ENCODE measurements around the gene CCP110.

Gene CCP110

DNA sequence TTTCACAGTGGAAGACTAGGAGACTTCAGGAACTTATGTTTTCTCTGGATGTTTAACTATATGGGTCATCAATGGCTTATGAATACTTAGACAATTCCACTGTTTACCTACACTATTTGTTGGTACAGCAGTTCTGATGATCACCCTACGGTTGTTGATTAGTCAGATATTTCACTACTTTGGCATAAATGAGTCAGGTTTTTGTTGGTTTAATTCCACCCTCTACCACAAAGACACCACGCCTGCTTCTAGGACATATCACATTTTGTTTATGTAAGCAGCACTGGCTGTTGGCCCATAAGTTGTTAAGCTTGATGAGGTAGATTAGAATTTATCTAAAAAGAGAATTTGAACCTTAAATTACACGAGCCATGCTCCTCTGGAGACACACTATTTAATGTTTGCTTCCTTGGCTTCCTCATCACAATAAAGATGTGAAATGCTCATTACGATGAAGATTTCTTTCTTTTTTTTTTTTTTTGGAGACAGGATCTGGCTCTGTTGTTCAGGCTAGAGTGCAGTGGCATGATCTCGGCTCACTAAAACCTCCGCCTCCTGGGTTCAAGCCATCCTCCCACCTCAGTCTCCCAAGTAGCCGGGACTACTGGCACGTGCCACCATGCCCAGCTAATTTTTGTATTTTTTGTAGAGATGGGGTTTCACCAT, 6.2 kb upstream of the CCP110 start:
- DNase-seq (ENCODE audit: low read depth, low spot score): peak; percentile 32
- in situ Hi-C loops (cut with HindIII; ENCODE audit: low sequenced_read_pairs): no loop called here
- H3K4me3 ChIP-seq (ENCODE audit: low read depth, low read length): no peak overlapping the region
- TF ChIP-seq, protein P1, sequence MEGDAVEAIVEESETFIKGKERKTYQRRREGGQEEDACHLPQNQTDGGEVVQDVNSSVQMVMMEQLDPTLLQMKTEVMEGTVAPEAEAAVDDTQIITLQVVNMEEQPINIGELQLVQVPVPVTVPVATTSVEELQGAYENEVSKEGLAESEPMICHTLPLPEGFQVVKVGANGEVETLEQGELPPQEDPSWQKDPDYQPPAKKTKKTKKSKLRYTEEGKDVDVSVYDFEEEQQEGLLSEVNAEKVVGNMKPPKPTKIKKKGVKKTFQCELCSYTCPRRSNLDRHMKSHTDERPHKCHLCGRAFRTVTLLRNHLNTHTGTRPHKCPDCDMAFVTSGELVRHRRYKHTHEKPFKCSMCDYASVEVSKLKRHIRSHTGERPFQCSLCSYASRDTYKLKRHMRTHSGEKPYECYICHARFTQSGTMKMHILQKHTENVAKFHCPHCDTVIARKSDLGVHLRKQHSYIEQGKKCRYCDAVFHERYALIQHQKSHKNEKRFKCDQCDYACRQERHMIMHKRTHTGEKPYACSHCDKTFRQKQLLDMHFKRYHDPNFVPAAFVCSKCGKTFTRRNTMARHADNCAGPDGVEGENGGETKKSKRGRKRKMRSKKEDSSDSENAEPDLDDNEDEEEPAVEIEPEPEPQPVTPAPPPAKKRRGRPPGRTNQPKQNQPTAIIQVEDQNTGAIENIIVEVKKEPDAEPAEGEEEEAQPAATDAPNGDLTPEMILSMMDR (IDR thresholded peaks at IDR 0.05; ENCODE audit: low read depth, low read length): no peak

DNA sequence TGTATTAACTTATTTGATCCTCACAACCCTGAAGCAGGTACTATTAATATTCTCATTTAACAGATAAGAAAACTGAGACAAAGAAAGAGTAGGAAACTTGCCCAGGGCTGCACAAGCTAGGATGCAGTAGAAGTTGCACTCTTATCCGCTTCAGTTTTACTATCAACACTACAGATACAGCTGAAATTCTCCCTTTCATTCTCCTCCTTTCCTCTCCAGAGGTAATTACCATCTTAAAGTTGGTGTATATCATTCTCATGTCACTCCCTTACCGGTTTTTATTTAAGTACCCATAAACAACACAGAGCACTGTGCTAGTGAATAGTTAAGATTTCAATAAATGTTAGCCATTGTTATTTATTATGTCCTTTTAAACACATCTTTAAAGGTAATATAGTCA, 5.4 kb upstream of the CCP110 start:
- no peak for DNase-seq (ENCODE audit: low read depth, low spot score)
- TF ChIP-seq, protein P1 (IDR thresholded peaks at IDR 0.05; ENCODE audit: low read depth, low read length): no peak
- no peak overlapping the region for H3K4me3 ChIP-seq (ENCODE audit: low read depth, low read length)
- in situ Hi-C loops (cut with HindIII; ENCODE audit: low sequenced_read_pairs): no loop called here

DNA sequence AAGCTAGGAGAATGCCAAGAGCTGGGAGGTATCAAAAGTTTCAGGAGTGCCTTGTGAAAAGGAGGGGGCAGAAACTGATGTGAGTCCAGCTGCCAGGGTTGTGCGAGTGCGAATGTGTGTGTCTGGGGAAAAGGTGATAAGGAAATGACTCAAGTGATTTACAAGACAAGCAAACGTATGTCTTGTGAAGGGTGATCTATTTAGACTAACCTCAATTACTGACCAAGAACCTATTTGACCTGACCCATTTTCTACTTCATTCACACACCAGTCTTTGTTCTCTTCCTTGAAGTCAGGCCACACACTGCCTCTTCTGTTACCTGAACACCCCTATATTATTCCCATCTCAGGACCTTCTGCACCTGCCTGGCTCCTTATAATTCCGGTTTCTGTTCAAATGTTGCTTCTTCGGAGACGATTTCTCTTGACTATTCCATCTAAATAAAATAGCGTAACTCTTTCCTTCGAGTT, 2.8 kb upstream of the CCP110 start:
- TF ChIP-seq, protein P1 (IDR thresholded peaks at IDR 0.05; ENCODE audit: low read depth, low read length): no peak
- peak; percentile 26 for DNase-seq (ENCODE audit: low read depth, low spot score)
- H3K4me3 ChIP-seq (ENCODE audit: low read depth, low read length): peak overlapping the region; percentile 75
- in situ Hi-C loops (cut with HindIII; ENCODE audit: low sequenced_read_pairs): no loop called here

DNA sequence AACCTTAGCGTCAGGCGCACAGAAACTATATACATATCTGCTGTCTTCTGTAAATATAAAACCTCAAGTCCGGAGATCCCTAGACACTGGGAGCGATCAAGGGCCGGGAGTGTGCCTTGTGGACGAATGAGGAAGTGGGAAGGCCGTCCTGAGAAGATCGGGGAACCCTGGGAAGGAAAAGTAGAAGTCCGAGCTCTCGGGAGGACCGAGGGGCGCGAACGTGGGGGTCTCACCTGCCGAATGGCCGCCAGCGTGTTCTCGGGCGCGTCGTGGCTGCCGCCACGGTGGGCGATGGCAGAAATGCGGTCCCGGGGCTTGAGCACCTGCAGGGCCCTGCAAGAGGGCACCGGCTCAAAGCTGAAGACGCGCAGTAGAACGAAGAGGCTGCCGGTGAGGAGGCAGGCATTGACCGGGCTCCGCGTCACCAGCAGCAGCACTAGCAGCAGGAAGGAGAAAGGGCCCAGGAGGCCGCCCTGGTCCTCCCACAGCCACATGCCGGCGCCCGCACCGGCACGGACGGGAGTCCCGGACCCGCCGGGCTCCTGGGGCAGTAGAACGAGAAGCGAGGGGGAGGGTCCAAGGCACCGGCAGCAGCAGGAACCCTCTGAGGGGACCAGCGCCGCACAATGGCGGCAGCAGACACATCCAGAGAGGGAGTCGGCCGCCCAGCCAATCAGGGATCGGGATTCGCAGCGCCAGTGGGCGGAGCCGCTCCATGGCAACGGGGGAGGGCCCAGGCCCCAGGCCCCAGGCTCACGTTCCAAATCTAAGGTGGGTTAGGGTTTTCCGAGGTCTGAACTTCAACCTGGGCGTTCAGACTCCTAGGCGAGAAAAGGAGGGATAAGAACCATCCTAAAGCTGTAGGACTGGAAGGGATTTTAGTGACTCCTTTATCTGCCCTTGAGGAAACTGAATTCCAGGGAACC, 2.0 kb upstream of the CCP110 start, which contains the start of gene GDE1:
Gene GDE1 (minus strand): TSS at position 628 of the 926 bp plus-strand sequence. CDS start 134 bp downstream, at position 494.
- H3K4me3 ChIP-seq (ENCODE audit: low read depth, low read length): peak within 1 kb of the TSS; percentile 75
- TF ChIP-seq, protein P1 (IDR thresholded peaks at IDR 0.05; ENCODE audit: low read depth, low read length): peak; percentile 46
- peak; percentile 88 for DNase-seq (ENCODE audit: low read depth, low spot score)
- in situ Hi-C loops (cut with HindIII; ENCODE audit: low sequenced_read_pairs): no loop called here

DNA sequence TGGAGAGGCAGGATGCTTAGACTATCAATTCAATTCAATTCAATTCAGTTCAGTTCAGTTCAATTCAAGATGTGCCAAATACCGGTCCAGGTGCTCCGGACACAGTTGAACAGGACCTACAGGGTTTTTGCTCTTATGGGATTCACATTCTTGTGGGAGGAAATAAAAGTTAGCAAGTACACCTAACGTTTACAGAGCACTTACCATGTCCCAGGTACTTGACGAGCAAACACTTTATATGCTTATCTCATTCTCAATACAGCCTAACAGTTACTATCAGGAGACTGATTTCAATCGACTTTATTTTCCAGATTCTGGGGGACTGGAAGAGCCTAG, 1.4 kb upstream of the CCP110 start:
- in situ Hi-C loops (cut with HindIII; ENCODE audit: low sequenced_read_pairs): no loop called here
- no peak for DNase-seq (ENCODE audit: low read depth, low spot score)
- TF ChIP-seq, protein P1 (IDR thresholded peaks at IDR 0.05; ENCODE audit: low read depth, low read length): no peak
- no peak overlapping the region for H3K4me3 ChIP-seq (ENCODE audit: low read depth, low read length)

DNA sequence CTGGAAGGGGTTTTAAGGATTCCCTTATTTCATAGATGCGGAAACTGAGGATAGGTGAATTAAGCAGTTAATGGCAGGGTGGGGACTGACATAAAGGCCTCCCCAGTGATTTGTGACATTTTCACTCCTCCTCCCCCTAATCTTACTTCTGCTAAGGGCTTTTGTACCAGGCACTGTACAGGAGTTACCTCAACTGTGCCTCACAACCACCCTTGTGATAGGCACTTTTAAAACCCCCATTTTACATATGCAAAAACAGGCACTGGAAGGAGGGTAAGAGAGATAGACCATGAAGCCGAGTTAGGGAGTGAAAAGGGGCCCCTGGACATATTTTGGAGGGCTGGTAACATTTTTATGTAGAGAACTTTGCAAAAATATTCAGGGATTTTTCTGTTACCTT, 982 bp upstream of the CCP110 start:
- TF ChIP-seq, protein P1 (IDR thresholded peaks at IDR 0.05; ENCODE audit: low read depth, low read length): no peak
- no peak overlapping the region for H3K4me3 ChIP-seq (ENCODE audit: low read depth, low read length)
- in situ Hi-C loops (cut with HindIII; ENCODE audit: low sequenced_read_pairs): no loop called here
- no peak for DNase-seq (ENCODE audit: low read depth, low spot score)

Measured in astrocyte of the spinal cord (primary cell).